Fibroblast of lung (primary cell): ENCODE data around the gene CEP250. TPM values are rescaled to one million over a fixed set of nuclear protein-coding genes. Genes with fewer than 3 reads are reported as not detected.
A peak's percentile ranks its signal among the peaks of the same experiment; 100 is the strongest.

Experiments used
- DNase-seq, 2 donors: peaks; one replicate each; pipeline versions ENCODE4 v3.0.0 to v3.0.0-alpha.2; 2010; ENCODE audit warnings: low read depth in 2 of 2
- H2AFZ ChIP-seq: 2 replicates; pipeline ENCODE4 v1.5.1; 2012; ENCODE audit warnings: low read length, control low read depth, inconsistent platforms
- H3K27ac ChIP-seq: 2 replicates; pipeline ENCODE4 v1.5.1; 2011; ENCODE audit warnings: low read length, control low read depth; ENCODE audit not compliant: insufficient read depth
- H3K27me3 ChIP-seq: 2 replicates; pipeline ENCODE4 v1.5.1; 2011; ENCODE audit warnings: mild to moderate bottlenecking, low read length; ENCODE audit not compliant: control insufficient read depth, insufficient read depth
- H3K36me3 ChIP-seq: 2 replicates; pipeline ENCODE4 v1.5.1; 2011; ENCODE audit warnings: low read length; ENCODE audit not compliant: control insufficient read depth, insufficient read depth
- H3K4me1 ChIP-seq: 2 replicates; pipeline ENCODE4 v1.5.1; 2011; ENCODE audit warnings: low read length; ENCODE audit not compliant: control insufficient read depth, insufficient read depth; ENCODE audit errors: extremely low read depth
- H3K4me2 ChIP-seq: 2 replicates; pipeline ENCODE4 v1.5.1; 2011; ENCODE audit warnings: low read length, control low read depth; ENCODE audit not compliant: insufficient read depth; ENCODE audit errors: extremely low read depth
- H3K4me3 ChIP-seq, 4 experiments: fragments of 200-600 bp in 1 of 4; sonication (generic) in 1 of 4; replicated peaks in 1 of 4; 2 replicates each; pipeline ENCODE4 v1.5.1; 2011 to 2016; ENCODE audit warnings: low read length in 4 of 4, low read depth in 3 of 4, mild to moderate bottlenecking in 3 of 4, control low read depth in 2 of 4, inconsistent platforms in 1 of 4, mixed read lengths in 1 of 4; ENCODE audit not compliant: insufficient read depth in 1 of 4; ENCODE audit errors: control extremely low read depth in 1 of 4
- H3K79me2 ChIP-seq: 2 replicates; pipeline ENCODE4 v1.5.1; 2012; ENCODE audit warnings: mild to moderate bottlenecking, low read length, inconsistent platforms; ENCODE audit not compliant: control insufficient read depth, insufficient read depth
- H3K9ac ChIP-seq: 2 replicates; pipeline ENCODE4 v1.5.1; 2011; ENCODE audit warnings: mild to moderate bottlenecking, low read length, control low read depth; ENCODE audit not compliant: insufficient read depth
- H3K9me3 ChIP-seq: 2 replicates; pipeline ENCODE4 v1.5.1; 2012; ENCODE audit warnings: low read depth, low read length; ENCODE audit not compliant: control insufficient read depth, insufficient read depth
- H4K20me1 ChIP-seq: 2 replicates; pipeline ENCODE4 v1.5.1; 2011; ENCODE audit warnings: low read length; ENCODE audit not compliant: control insufficient read depth, insufficient read depth; ENCODE audit errors: extremely low read depth
- EZH2 ChIP-seq: IDR thresholded peaks from 2 replicates; pipeline ENCODE4 v1.5.1; 2012; ENCODE audit warnings: low read length, control low read depth, mild to moderate bottlenecking; ENCODE audit errors: missing control alignments
- polyA plus RNA-seq, 2 donors: library from polyadenylated mRNA; depleted of rRNA in 1 of 2; stranded (reverse) in 1 of 2; unstranded in 1 of 2; fragments of >200 nt; gene quantifications; 2 replicates each; pipeline ENCODE4 v1.2.1, GENCODE V29; 2011 to 2012; ENCODE audit warnings: missing spikeins in 1 of 2
- total RNA-seq: library from RNA; depleted of rRNA; stranded (reverse); fragments of >200 nt; gene quantifications from 2 replicates; pipeline ENCODE4 v1.2.1, GENCODE V29; 2014
- TF ChIP-seq, protein P1 (sequence below), 2 donors: IDR thresholded peaks in 1 of 2; conservative IDR thresholded peaks in 1 of 2; 1 replicate in 1 of 2; 2 replicates in 1 of 2; pipeline ENCODE4 v1.5.1; 2011 to 2012; ENCODE audit warnings: low read length in 2 of 2, control low read depth in 1 of 2, inconsistent platforms in 1 of 2, low read depth in 1 of 2, mild to moderate bottlenecking in 1 of 2

Gene CEP250
- total and polyA plus RNA-seq, 2 donors (not counting 1 experiment from before 2014, with no cell fraction given): 11.3 to 45.9 TPM

DNA sequence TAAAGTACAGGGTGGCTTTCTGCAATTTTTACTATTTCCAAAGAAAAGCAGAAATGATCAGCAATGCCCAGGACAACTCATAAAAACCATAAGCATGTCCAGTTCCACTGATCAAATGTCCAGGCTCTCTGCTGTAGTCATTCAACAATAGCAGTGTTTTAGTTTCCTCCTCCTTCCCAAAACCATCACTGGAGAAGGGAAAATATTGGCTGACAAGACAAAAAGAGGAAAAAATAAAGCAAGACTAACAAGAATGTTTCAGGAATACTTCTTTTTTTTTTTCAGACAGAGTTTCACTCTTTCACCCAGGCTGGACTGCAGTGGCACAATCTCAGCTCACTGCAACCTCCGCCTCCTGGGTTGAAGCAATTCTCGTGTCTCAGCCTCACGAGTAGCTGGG lies 45.9 kb upstream of the CEP250 start:
- Histone ChIP-seq H4K20me1 (no peaks in the 10 kb centered on the region), H3K4me2 (no peak overlapping the region), H3K9me3 (no peaks in the 10 kb centered on the region), H3K27ac (no peak overlapping the region), H3K9ac (no peak overlapping the region), H3K27me3 (no peaks in the 10 kb centered on the region), H3K79me2 (peaks cover 34% of the 10 kb centered on the region), H2AFZ (no peak overlapping the region), H3K36me3 (peaks cover 5% of the 10 kb centered on the region), H3K4me1 (no peaks in the 10 kb centered on the region), H3K4me3 (no peak overlapping the region)
- TF ChIP-seq EZH2: no peak
- TF ChIP-seq, protein P1, sequence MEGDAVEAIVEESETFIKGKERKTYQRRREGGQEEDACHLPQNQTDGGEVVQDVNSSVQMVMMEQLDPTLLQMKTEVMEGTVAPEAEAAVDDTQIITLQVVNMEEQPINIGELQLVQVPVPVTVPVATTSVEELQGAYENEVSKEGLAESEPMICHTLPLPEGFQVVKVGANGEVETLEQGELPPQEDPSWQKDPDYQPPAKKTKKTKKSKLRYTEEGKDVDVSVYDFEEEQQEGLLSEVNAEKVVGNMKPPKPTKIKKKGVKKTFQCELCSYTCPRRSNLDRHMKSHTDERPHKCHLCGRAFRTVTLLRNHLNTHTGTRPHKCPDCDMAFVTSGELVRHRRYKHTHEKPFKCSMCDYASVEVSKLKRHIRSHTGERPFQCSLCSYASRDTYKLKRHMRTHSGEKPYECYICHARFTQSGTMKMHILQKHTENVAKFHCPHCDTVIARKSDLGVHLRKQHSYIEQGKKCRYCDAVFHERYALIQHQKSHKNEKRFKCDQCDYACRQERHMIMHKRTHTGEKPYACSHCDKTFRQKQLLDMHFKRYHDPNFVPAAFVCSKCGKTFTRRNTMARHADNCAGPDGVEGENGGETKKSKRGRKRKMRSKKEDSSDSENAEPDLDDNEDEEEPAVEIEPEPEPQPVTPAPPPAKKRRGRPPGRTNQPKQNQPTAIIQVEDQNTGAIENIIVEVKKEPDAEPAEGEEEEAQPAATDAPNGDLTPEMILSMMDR (conservative IDR thresholded peaks at IDR 0.05 in 1 of 2, IDR thresholded peaks at IDR 0.05 in 1 of 2; ENCODE audit: low read depth in 1 of 2, low read length in 2 of 2): no peak
- DNase-seq: no peak

DNA sequence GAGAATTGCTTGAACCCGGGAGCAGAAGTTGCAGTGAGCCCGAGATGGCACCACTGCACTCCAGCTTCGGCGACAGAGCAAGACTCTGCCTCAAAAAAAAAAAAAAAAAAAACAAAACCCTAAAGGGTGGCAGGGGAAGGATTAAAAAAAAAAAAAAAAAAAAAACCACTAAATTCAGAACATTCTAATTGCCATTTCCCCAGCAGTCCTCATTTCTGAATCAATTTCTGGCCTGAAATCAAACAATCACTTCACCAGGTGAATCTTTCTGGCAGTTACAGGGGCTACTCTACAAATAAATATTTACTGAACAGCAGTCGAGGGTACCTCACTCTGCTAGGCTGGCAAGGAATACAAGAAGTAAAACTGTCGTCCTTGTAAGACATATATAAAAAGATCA lies 44.8 kb upstream of the CEP250 start:
- Histone ChIP-seq H3K9ac (no peak overlapping the region), H3K4me2 (peak overlapping the region; percentile 97), H2AFZ (no peak overlapping the region), H3K27me3 (no peaks in the 10 kb centered on the region), H3K36me3 (peaks cover 5% of the 10 kb centered on the region), H3K79me2 (peaks cover 29% of the 10 kb centered on the region), H4K20me1 (no peaks in the 10 kb centered on the region), H3K4me1 (no peaks in the 10 kb centered on the region), H3K27ac (no peak overlapping the region), H3K4me3 (peak overlapping the region in 3 of 4 experiments; percentile 84 to 99 (median 99)), H3K9me3 (no peaks in the 10 kb centered on the region)
- TF ChIP-seq, protein P1 (conservative IDR thresholded peaks at IDR 0.05 in 1 of 2, IDR thresholded peaks at IDR 0.05 in 1 of 2; ENCODE audit: low read depth in 1 of 2, low read length in 2 of 2): no peak
- TF ChIP-seq EZH2: no peak
- no peak for DNase-seq

DNA sequence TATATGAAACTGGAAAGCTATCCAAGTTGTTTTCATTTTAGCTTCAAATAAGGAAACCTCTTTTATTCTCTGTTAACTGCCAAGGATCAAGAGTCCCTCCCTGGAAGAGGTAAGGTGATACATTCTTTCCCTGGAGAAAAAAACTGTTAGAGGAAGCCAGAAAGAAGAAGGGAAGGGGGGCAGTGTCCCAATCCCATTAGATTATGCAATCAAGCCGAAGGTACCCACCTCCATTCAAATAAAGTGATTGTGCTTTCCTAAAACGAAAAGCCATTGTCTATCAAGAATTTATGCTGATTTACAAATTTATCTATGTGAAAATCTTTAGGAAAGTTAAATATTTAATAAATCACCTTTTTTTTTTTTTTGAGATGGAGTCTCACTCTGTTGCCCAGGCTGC lies 34.1 kb upstream of the CEP250 start:
- Histone ChIP-seq H3K79me2 (no peaks in the 10 kb centered on the region), H2AFZ (no peak overlapping the region), H3K36me3 (no peaks in the 10 kb centered on the region), H3K4me3 (no peak overlapping the region), H3K9ac (no peak overlapping the region), H3K4me2 (no peak overlapping the region), H3K27ac (no peak overlapping the region), H3K9me3 (no peaks in the 10 kb centered on the region), H3K4me1 (no peaks in the 10 kb centered on the region), H3K27me3 (no peaks in the 10 kb centered on the region), H4K20me1 (no peaks in the 10 kb centered on the region)
- TF ChIP-seq, protein P1 (conservative IDR thresholded peaks at IDR 0.05 in 1 of 2, IDR thresholded peaks at IDR 0.05 in 1 of 2; ENCODE audit: low read depth in 1 of 2, low read length in 2 of 2): no peak
- no peak for TF ChIP-seq EZH2
- no peak for DNase-seq
